HTERT RPE-1 (cell line): ENCODE results near the gene GP5.

Experiments
- in situ Hi-C: fragments of 300-500 bp; cut with MboI; formaldehyde crosslinking; loops from 4 replicates; pipeline ENCODE4 v1.14.3; 2020; ENCODE audit warnings: low sequenced_read_pairs

The GP5 gene, protein sequence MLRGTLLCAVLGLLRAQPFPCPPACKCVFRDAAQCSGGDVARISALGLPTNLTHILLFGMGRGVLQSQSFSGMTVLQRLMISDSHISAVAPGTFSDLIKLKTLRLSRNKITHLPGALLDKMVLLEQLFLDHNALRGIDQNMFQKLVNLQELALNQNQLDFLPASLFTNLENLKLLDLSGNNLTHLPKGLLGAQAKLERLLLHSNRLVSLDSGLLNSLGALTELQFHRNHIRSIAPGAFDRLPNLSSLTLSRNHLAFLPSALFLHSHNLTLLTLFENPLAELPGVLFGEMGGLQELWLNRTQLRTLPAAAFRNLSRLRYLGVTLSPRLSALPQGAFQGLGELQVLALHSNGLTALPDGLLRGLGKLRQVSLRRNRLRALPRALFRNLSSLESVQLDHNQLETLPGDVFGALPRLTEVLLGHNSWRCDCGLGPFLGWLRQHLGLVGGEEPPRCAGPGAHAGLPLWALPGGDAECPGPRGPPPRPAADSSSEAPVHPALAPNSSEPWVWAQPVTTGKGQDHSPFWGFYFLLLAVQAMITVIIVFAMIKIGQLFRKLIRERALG

DNA sequence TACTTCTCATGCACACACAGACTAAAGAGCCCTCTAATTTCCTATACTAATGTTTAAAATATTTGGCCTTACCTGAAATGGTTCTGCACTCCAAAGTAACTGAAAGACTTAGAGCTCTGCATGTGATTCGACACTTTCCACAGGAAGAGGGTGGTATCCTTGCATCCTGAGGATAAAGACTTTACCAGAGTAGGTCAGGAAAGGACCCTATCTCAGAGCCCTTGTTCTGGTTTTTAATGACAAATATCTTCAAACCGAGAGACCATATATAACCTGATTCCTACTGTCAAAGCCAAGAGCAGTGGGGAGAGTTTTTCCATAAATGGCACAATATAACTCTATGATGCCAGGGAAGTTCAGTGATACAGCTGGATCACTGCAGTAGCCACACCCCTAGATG is at the start of gene GP5:
Gene GP5 (minus strand): TSS at position 101 of the 400 bp plus-strand sequence. CDS start 984 bp downstream, outside the sequence.
- in situ Hi-C loops: no loop called here

DNA sequence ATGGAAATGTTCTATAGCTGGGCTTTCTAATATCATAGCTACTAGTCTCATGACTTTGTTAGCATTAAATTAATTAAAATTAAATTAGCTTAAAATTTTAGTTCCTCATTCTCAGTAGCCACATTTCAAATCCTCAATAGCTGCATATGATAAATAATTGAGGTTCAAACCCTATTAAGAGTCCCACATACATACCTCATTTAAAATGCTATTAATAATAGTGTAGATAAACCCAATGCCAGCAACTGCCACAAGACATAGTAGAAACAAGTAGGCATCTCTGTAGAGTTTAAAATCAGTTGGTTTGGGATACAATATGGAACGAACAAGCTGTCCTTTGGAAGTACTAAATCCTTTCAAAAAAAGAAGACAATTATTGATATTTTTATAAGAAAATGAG is 48.6 kb upstream of the GP5 start:
- in situ Hi-C loops: no loop called here

DNA sequence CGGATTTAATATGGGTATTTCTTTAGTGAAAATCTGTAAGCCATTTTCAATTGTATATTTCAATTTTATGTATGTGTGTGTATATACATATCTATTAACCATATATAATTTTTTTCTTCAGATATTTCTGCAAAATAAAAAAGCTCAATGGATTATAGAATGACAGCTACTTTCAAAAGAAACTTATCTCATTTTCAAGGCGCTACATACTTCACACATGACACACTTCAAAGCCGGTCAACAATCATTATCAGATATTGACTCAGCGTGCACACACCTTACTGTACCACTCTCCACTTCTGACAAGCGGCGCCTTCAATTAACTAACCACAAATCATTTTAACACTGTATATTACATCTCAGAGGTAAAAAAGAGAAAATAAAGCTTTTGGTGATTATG is 48.1 kb upstream of the GP5 start:
- in situ Hi-C loops: no loop called here

- in situ Hi-C loops: no loop called here
Measured at GRCh38 chr3:194446754-194447153, 47.7 kb upstream of the GP5 start.

- in situ Hi-C loops: no loop called here
Measured at GRCh38 chr3:194446172-194446571, 47.1 kb upstream of the GP5 start.

GRCh38 chr3:194443901-194444300 is 44.8 kb upstream of the GP5 start:
- in situ Hi-C loops: no loop called here

DNA sequence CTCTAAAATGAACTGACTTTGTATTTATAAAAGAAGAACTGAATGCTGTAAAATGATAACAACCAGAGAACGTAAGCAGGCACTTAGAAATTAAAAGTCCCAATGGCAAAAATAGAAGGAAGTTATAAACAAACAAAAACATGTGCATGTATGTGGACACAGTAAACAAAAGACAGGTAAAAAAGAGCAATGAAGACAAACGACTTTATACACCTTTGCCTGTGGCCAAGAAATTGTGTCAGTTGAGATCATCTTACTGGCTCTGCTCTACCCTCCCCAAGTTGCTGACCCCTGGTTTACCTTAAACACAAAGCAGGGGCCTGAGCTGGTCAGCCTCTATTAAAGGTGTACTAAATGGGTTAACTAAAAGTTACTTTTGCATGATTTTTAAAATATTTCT is 41.7 kb upstream of the GP5 start:
- in situ Hi-C loops: no loop called here

DNA sequence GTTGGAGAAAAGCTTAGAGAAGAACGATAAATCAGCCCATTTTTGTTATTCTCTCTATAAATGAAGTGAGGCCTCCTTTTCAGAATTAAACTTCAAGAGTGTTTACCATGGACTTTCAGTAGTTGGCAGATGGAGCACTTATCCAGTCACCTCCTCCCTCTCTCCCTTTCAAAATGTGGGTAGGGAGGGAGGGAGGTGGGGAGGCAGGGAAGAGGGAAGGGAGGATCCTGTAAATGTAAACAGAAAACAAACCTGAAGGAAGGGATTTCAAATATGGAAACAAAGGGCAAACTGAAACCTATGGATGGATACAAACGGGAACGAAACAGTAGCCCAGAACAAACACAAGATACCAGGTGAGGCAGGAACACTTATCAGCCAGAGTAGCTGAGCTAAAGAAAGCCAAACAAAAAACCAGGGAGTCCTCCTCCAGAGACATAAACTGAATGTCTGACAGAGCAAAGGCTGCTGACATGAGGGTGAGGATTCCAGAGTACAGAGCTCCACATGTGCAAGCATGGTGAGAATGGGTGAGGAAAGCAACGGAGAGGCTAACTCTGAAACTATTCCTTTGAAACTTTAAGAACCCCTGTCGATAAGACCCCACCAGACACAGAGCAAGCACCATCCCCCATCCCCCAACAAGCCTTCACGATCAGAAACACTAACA is 41.0 kb upstream of the GP5 start:
- in situ Hi-C loops: no loop called here

- in situ Hi-C loops: no loop called here
Measured at GRCh38 chr3:194434503-194434902, 35.4 kb upstream of the GP5 start.

GRCh38 chr3:194431554-194431953 is 32.5 kb upstream of the GP5 start:
- in situ Hi-C loops: no loop called here

DNA sequence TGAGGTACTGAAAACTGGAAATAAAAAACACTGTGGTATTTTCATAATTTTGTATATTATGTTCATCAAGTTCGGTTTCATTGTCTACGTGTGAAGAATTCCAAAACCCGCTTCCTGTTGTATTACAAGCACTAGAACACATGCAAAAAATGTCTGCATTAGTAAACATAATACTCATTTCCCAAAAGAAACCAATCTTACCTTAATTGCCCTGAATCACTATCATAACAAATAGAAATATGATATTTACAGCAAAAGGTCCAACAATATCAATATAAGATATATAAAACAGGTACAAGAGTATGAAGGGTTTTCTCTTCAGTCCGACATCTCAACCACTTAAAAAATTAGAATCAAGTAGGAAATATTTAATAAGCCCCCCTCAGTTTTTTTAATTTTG is 26.3 kb upstream of the GP5 start:
- in situ Hi-C loops: no loop called here

- in situ Hi-C loops: no loop called here
Measured at GRCh38 chr3:194424953-194425352, 25.9 kb upstream of the GP5 start.

GRCh38 chr3:194424373-194424772 is 25.3 kb upstream of the GP5 start:
- in situ Hi-C loops: no loop called here

DNA sequence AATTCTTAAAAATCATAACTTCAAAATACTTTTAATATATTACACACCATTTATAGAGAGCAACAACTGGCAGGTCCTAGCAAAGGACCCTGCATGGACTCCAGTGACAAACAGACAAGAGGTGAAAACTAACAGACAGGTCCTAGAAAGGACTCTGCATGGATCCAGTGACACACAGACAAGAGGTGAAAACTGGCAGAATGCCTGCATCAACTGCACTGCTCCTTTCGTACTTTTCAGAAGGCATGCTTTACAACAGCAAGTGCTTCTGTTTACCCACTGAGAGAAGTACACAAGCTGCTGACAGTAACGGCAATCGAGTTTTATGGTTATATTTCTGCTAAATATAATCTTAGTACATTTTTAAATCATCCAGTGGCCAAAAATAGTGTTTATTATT is 24.3 kb upstream of the GP5 start:
- in situ Hi-C loops: no loop called here

DNA sequence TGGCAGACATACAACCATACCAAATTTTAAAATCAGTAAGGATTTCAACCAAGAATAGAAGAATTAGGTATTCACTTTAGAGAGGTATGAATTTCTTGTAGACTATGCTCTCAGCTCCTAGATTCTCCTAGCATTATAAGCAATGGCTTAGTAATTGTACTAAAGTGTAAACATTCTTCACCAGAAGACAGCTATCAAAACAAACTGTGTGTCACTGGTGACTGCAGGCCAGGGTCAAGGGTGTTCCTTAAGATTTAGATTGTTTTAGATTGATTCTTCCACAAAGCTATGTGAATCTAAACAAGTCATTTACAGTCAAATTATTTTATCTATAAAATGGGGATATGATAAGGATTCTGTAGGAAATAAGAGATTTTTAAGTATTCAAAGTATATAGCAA is 23.1 kb upstream of the GP5 start:
- in situ Hi-C loops: no loop called here

DNA sequence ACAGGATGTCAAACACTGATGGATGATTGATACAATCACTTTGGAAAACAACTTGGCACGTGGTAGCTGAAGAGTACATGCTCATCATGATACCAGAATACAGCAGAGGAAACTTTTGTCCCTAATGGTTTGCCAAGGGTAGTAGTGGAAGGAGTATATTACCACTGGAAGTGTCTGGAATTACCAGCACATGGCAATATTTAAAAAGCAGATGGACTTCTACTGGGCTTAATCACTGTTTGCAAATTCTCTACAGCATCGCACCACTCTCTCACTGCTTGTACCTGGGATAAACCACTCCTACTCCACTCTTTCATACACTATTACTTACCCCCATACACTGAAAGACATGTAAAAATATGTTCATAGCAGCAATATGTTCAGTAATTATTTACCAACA is 19.6 kb upstream of the GP5 start:
- in situ Hi-C loops: no loop called here

DNA sequence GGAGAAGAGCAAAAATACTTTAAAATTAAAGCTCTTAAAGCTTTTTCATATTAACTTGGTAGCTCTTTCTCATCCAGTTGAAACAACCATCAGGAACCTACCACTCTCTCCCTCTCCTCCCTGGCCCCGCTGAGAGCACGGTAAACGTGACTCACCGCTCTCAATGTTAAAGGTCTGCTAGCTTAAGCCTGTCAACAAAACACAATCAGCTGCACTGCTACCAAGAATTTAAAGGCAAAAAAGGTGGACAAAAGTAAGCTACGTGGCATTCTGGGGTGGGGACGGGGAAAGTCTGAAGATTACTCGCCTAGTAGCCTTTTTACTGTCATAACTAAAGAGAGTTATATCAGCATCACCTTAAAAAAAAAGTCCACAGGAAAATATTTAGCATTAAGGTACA is 8.4 kb upstream of the GP5 start:
- in situ Hi-C loops: no loop called here

DNA sequence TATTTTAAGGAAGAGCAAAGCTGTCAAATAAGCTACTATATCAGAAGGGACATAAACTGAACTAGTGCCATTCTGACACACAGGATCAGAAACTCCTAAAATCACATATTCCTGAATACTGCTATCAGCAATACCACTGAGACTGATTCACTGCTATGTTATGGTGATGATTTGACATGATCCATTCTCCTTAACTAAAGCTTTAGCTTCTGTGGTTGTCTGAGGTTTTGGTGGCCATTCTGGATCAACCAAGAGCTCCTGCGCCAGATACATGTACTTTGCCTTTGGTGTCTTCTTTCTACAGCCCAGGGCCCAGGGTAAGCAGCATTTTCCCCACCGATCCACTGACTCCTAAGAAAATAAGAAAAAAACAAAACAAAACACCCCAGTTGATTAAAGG is 6.7 kb upstream of the GP5 start:
- in situ Hi-C loops: no loop called here

GRCh38 chr3:194404365-194405140 is 5.5 kb upstream of the GP5 start:
- in situ Hi-C loops: no loop called here

- in situ Hi-C loops: no loop called here
Measured at GRCh38 chr3:194401868-194402329, 2.8 kb upstream of the GP5 start.

- in situ Hi-C loops: no loop called here
Measured at GRCh38 chr3:194401346-194401745, 2.3 kb upstream of the GP5 start.
